ENCODE results near the gene GOLGB1. TPM values are rescaled to one million over a fixed set of nuclear protein-coding genes. Genes with fewer than 3 reads are reported as not detected.
A peak's percentile ranks its signal among the peaks of the same experiment; 100 is the strongest.

GOLGB1 gene
- polyA plus RNA-seq, 3 donors, result 1.2 to 7.1 (median 1.7) TPM

DNA sequence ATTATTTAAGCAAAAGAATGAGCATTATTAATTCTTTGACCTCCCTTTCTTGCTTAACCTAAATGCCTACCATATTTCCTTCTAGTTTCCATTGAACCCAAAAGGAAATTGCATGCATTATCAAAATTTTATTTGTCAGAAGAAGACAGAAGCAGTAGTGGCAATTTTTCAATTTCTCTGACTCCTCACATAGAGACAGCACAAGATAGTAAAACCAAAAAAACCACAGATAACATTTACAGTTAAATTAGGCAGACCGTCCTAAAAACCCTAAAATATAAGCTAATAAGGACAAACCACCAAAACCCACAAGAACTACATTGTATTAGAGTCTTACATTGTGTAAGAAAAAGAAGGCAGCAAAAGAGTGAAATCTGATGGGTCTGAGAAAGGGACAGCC, 27.1 kb downstream of the GOLGB1 start:
- H3K27ac Mint-ChIP-seq, result peak overlapping the region in 1 of 7 donors; percentile 7
- peaks cover 0 to 3% (median 0%) of the 10 kb centered on the region in 7 donors for H3K9me3 Mint-ChIP-seq

DNA sequence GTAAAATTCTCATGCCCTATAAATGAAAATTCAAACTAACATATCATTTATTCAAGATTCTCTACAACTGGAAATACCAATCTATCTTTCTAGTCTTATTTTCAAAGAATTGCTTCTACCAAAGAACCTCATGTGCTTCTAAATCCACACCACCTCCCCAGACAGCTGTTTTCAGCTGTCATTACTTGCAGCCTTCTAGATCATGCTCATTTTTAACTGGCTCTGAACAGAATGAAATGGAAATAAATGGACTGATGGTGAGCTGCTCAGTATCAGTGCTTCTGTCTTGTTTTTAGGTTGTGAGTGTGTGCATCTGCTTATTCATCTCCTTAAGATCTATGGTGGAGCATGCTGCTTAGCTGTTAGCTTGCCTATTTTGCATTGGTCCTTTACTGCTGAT, 29.4 kb downstream of the GOLGB1 start:
- H3K36me3 ChIP-seq (replicated peaks in 1 of 2; ENCODE audit: control insufficient read depth in 1 of 2, insufficient read depth in 2 of 2, low read length in 2 of 2), result peaks cover 91 to 97% of the 10 kb centered on the region in 2 donors
- peaks cover 0 to 3% (median 0%) of the 10 kb centered on the region in 7 donors for H3K9me3 Mint-ChIP-seq
- DNase-seq, result no peak
- H3K27me3 ChIP-seq (ENCODE audit: control insufficient read depth in 2 of 2, insufficient read depth in 2 of 2, low read length in 2 of 2), result no peaks in the 10 kb centered on the region
- intact Hi-C loops (cut with micrococcal nuclease), result no loop called here
- H3K4me3 Mint-ChIP-seq, result no peak overlapping the region
- H4K20me1 ChIP-seq (ENCODE audit: insufficient read depth, low read length), result no peaks in the 10 kb centered on the region
- H3K9ac ChIP-seq (ENCODE audit: insufficient read depth, low read length, poor library complexity, severe bottlenecking), result no peak overlapping the region
- H2AFZ ChIP-seq (ENCODE audit: insufficient read depth, low read depth, low read length, poor library complexity, severe bottlenecking), result no peak overlapping the region
- H3K27me3 Mint-ChIP-seq (ENCODE audit: low read depth in 3 of 3), result no peaks in the 10 kb centered on the region
- H3K27ac ChIP-seq (ENCODE audit: low read depth in 1 of 2, low read length in 2 of 2), result no peak overlapping the region
- H3K4me1 Mint-ChIP-seq, result peaks cover 2% of the 10 kb centered on the region
- H3K4me3 ChIP-seq (replicated peaks in 1 of 3; ENCODE audit: low read depth in 2 of 3, low read length in 3 of 3), result no peak overlapping the region
- no peaks in the 10 kb centered on the region for H3K9me3 ChIP-seq (replicated peaks in 1 of 2; ENCODE audit: control insufficient read depth in 1 of 2, insufficient read depth in 1 of 2, low read length in 2 of 2)
- TF ChIP-seq, protein P1, sequence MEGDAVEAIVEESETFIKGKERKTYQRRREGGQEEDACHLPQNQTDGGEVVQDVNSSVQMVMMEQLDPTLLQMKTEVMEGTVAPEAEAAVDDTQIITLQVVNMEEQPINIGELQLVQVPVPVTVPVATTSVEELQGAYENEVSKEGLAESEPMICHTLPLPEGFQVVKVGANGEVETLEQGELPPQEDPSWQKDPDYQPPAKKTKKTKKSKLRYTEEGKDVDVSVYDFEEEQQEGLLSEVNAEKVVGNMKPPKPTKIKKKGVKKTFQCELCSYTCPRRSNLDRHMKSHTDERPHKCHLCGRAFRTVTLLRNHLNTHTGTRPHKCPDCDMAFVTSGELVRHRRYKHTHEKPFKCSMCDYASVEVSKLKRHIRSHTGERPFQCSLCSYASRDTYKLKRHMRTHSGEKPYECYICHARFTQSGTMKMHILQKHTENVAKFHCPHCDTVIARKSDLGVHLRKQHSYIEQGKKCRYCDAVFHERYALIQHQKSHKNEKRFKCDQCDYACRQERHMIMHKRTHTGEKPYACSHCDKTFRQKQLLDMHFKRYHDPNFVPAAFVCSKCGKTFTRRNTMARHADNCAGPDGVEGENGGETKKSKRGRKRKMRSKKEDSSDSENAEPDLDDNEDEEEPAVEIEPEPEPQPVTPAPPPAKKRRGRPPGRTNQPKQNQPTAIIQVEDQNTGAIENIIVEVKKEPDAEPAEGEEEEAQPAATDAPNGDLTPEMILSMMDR (IDR thresholded peaks at IDR 0.05), result no peak
- no peak overlapping the region for H3K27ac Mint-ChIP-seq
- H3K36me3 Mint-ChIP-seq, result peaks cover 80 to 89% of the 10 kb centered on the region in 2 donors
- no peaks in the 10 kb centered on the region for H3K4me1 ChIP-seq (ENCODE audit: control insufficient read depth in 1 of 2, insufficient read depth in 2 of 2, low read length in 2 of 2)
- no peak overlapping the region for H3K4me2 ChIP-seq (replicated peaks; ENCODE audit: extremely low read depth, low read length, poor library complexity, severe bottlenecking)
- no peaks in the 10 kb centered on the region for H3K79me2 ChIP-seq (ENCODE audit: insufficient read depth, low read length)

More for the DNA sequence above, 27.1 kb downstream of the GOLGB1 start:
- H3K9me3 ChIP-seq (replicated peaks in 1 of 2; ENCODE audit: control insufficient read depth in 1 of 2, insufficient read depth in 1 of 2, low read length in 2 of 2), result no peaks in the 10 kb centered on the region
- no peaks in the 10 kb centered on the region for H4K20me1 ChIP-seq (ENCODE audit: insufficient read depth, low read length)
- H3K36me3 Mint-ChIP-seq, result peaks cover 76 to 84% of the 10 kb centered on the region in 2 donors
- no peak overlapping the region for H3K4me2 ChIP-seq (replicated peaks; ENCODE audit: extremely low read depth, low read length, poor library complexity, severe bottlenecking)
- peaks cover 90 to 94% of the 10 kb centered on the region in 2 donors for H3K36me3 ChIP-seq (replicated peaks in 1 of 2; ENCODE audit: control insufficient read depth in 1 of 2, insufficient read depth in 2 of 2, low read length in 2 of 2)
- no peaks in the 10 kb centered on the region for H3K27me3 Mint-ChIP-seq (ENCODE audit: low read depth in 3 of 3)
- no peak overlapping the region for H3K9ac ChIP-seq (ENCODE audit: insufficient read depth, low read length, poor library complexity, severe bottlenecking)
- H2AFZ ChIP-seq (ENCODE audit: insufficient read depth, low read depth, low read length, poor library complexity, severe bottlenecking), result no peak overlapping the region
- no peaks in the 10 kb centered on the region for H3K4me1 ChIP-seq (ENCODE audit: control insufficient read depth in 1 of 2, insufficient read depth in 2 of 2, low read length in 2 of 2)
- no peaks in the 10 kb centered on the region for H3K79me2 ChIP-seq (ENCODE audit: insufficient read depth, low read length)
- no peaks in the 10 kb centered on the region for H3K27me3 ChIP-seq (ENCODE audit: control insufficient read depth in 2 of 2, insufficient read depth in 2 of 2, low read length in 2 of 2)
- H3K4me1 Mint-ChIP-seq, result peaks cover 2% of the 10 kb centered on the region
- H3K27ac ChIP-seq (ENCODE audit: low read depth in 1 of 2, low read length in 2 of 2), result no peak overlapping the region
- no peak for DNase-seq
- H3K4me3 Mint-ChIP-seq, result no peak overlapping the region
- H3K4me3 ChIP-seq (replicated peaks in 1 of 3; ENCODE audit: low read depth in 2 of 3, low read length in 3 of 3), result no peak overlapping the region
- intact Hi-C loops (cut with micrococcal nuclease), result no loop called here
- no CpG with 5 or more reads among the region's 1 CpG for WGBS (ENCODE audit: insufficient coverage)
- TF ChIP-seq, protein P1 (IDR thresholded peaks at IDR 0.05), result no peak
